SK-N-SH treated with all-trans-retinoic acid at 6 μM for 48 hours (cell line): ENCODE results near the gene PRMT6.

Source experiments
- ATAC-seq: fragments of 200-7000 bp; cut with Tn5 transposase; 3 replicates; pipeline ENCODE4 v1.9.1; 2020; ENCODE audit warnings: mild to moderate bottlenecking, moderate library complexity
- ARNTL ChIP-seq: fragments of 450-650 bp; formaldehyde crosslinking; IDR thresholded peaks from 2 replicates; pipeline ENCODE4 v1.5.0; 2020; ENCODE audit warnings: low read depth, mild to moderate bottlenecking, moderate library complexity, borderline replicate concordance
- CSDC2 ChIP-seq: fragments of 250-450 bp; sonication (Bioruptor Pico); IDR thresholded peaks from 2 replicates; pipeline ENCODE4 v1.5.0; 2020; ENCODE audit warnings: mild to moderate bottlenecking, moderate library complexity
- ESRRG ChIP-seq: fragments of 250-450 bp; sonication (Bioruptor Pico); IDR thresholded peaks from 2 replicates; pipeline ENCODE4 v1.6.1; 2021; ENCODE audit warnings: mild to moderate bottlenecking
- GLIS3 ChIP-seq: fragments of 250-450 bp; sonication (Bioruptor Pico); IDR thresholded peaks from 2 replicates; pipeline ENCODE4 v1.5.0; 2020; ENCODE audit warnings: mild to moderate bottlenecking, moderate library complexity
- ISL1 ChIP-seq: fragments of 250-450 bp; sonication (Bioruptor Pico); IDR thresholded peaks from 2 replicates; pipeline ENCODE4 v2.1.2; 2022; ENCODE audit warnings: mild to moderate bottlenecking, moderate library complexity
- OSR1 ChIP-seq: fragments of 250-450 bp; sonication (Bioruptor Pico); IDR thresholded peaks from 2 replicates; pipeline ENCODE4 v1.8.0; 2022; ENCODE audit warnings: moderate library complexity, mild to moderate bottlenecking, inconsistent platforms
- PATZ1 ChIP-seq: fragments of 250-450 bp; sonication (Bioruptor Pico); IDR thresholded peaks from 2 replicates; pipeline ENCODE4 v1.8.0; 2020; ENCODE audit warnings: mild to moderate bottlenecking, moderate library complexity, borderline replicate concordance
- RARB ChIP-seq: fragments of 250-450 bp; sonication (Bioruptor Pico); IDR thresholded peaks from 2 replicates; pipeline ENCODE4 v1.8.0; 2021; ENCODE audit warnings: mild to moderate bottlenecking, moderate library complexity
- TCF4 ChIP-seq: fragments of 250-450 bp; sonication (Bioruptor Pico); IDR thresholded peaks from 2 replicates; pipeline ENCODE4 v1.8.0; 2021; ENCODE audit warnings: mild to moderate bottlenecking, moderate library complexity, borderline replicate concordance
- TOX ChIP-seq: fragments of 250-450 bp; sonication (Bioruptor Pico); IDR thresholded peaks from 2 replicates; pipeline ENCODE4 v1.8.0; 2021; ENCODE audit warnings: mild to moderate bottlenecking, moderate library complexity, borderline replicate concordance
- ZC3H10 ChIP-seq: fragments of 250-450 bp; sonication (Bioruptor Pico); IDR thresholded peaks from 2 replicates; pipeline ENCODE4 v1.5.1; 2021; ENCODE audit warnings: mild to moderate bottlenecking, moderate library complexity
- ZFP3 ChIP-seq: fragments of 250-450 bp; sonication (Bioruptor Pico); IDR thresholded peaks from 2 replicates; pipeline ENCODE4 v1.5.0; 2020; ENCODE audit warnings: mild to moderate bottlenecking, moderate library complexity
- ZFP30 ChIP-seq: fragments of 450-650 bp; formaldehyde crosslinking; IDR thresholded peaks from 2 replicates; pipeline ENCODE4 v1.5.0; 2022; ENCODE audit warnings: mild to moderate bottlenecking, moderate library complexity
- ZNF565 ChIP-seq: fragments of 450-650 bp; formaldehyde crosslinking; conservative IDR thresholded peaks from 2 replicates; pipeline ENCODE4 v1.5.0; 2020; ENCODE audit warnings: low read depth, mild to moderate bottlenecking, moderate library complexity
- ZNF70 ChIP-seq: fragments of 450-650 bp; formaldehyde crosslinking; IDR thresholded peaks from 2 replicates; pipeline ENCODE4 v1.5.0; 2020; ENCODE audit warnings: mild to moderate bottlenecking, moderate library complexity
- ZNF8 ChIP-seq: fragments of 450-650 bp; formaldehyde crosslinking; IDR thresholded peaks from 2 replicates; pipeline ENCODE4 v1.5.0; 2020; ENCODE audit warnings: mild to moderate bottlenecking, moderate library complexity
- TF ChIP-seq, protein P1 (sequence below): fragments of 250-450 bp; sonication (Bioruptor Pico); IDR thresholded peaks from 2 replicates; pipeline ENCODE4 v1.5.0; 2020; ENCODE audit warnings: mild to moderate bottlenecking, moderate library complexity
- TF ChIP-seq, protein P2 (sequence below): fragments of 250-450 bp; sonication (Bioruptor Pico); IDR thresholded peaks from 2 replicates; pipeline ENCODE4 v1.8.0; 2021; ENCODE audit warnings: low read depth, mild to moderate bottlenecking, moderate library complexity, borderline replicate concordance
- TF ChIP-seq, protein P3 (sequence below): fragments of 250-450 bp; sonication (Bioruptor Pico); IDR thresholded peaks from 2 replicates; pipeline ENCODE4 v1.5.1; 2020; ENCODE audit warnings: low read depth, mild to moderate bottlenecking, moderate library complexity
- TF ChIP-seq, protein P4 (sequence below): fragments of 250-450 bp; sonication (Bioruptor Pico); IDR thresholded peaks from 2 replicates; pipeline ENCODE4 v1.5.1; 2021; ENCODE audit warnings: mild to moderate bottlenecking, moderate library complexity

Gene PRMT6

DNA sequence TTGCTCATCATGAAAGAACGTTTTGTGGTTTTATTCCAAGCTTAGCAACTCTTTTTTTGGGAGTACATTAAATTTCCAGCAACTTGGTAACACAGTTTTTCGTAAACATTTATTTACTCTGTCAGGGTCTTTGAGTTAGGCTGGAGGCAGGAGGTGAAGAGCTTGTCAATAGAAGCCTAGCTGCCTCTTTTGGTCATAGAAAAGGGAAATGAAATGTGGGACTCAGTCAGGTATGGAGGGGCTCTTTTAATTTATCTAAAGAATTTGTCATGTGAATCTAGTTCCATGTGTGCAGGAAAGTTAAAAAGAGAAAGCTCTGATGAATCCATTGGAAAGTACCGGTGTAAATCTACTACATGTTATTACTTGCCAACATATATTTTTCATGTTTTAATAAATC, 45.9 kb upstream of the PRMT6 start:
- TF ChIP-seq ZNF8 (CRISPR knock-in tag) (no peak), GLIS3 (CRISPR knock-in tag) (no peak), PATZ1 (CRISPR knock-in tag) (no peak), ZC3H10 (no peak), ZNF70 (CRISPR knock-in tag) (no peak), ARNTL (no peak), ZFP30 (no peak), OSR1 (no peak), TCF4 (CRISPR knock-in tag) (no peak), ISL1 (CRISPR knock-in tag) (no peak), ZFP3 (no peak), CSDC2 (CRISPR knock-in tag) (no peak), RARB (CRISPR knock-in tag) (no peak), ZNF565 (no peak), TOX (no peak)
- TF ChIP-seq, protein P1, sequence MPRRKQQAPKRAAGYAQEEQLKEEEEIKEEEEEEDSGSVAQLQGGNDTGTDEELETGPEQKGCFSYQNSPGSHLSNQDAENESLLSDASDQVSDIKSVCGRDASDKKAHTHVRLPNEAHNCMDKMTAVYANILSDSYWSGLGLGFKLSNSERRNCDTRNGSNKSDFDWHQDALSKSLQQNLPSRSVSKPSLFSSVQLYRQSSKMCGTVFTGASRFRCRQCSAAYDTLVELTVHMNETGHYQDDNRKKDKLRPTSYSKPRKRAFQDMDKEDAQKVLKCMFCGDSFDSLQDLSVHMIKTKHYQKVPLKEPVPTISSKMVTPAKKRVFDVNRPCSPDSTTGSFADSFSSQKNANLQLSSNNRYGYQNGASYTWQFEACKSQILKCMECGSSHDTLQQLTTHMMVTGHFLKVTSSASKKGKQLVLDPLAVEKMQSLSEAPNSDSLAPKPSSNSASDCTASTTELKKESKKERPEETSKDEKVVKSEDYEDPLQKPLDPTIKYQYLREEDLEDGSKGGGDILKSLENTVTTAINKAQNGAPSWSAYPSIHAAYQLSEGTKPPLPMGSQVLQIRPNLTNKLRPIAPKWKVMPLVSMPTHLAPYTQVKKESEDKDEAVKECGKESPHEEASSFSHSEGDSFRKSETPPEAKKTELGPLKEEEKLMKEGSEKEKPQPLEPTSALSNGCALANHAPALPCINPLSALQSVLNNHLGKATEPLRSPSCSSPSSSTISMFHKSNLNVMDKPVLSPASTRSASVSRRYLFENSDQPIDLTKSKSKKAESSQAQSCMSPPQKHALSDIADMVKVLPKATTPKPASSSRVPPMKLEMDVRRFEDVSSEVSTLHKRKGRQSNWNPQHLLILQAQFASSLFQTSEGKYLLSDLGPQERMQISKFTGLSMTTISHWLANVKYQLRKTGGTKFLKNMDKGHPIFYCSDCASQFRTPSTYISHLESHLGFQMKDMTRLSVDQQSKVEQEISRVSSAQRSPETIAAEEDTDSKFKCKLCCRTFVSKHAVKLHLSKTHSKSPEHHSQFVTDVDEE (CRISPR knock-in tag): no peak
- TF ChIP-seq, protein P2, sequence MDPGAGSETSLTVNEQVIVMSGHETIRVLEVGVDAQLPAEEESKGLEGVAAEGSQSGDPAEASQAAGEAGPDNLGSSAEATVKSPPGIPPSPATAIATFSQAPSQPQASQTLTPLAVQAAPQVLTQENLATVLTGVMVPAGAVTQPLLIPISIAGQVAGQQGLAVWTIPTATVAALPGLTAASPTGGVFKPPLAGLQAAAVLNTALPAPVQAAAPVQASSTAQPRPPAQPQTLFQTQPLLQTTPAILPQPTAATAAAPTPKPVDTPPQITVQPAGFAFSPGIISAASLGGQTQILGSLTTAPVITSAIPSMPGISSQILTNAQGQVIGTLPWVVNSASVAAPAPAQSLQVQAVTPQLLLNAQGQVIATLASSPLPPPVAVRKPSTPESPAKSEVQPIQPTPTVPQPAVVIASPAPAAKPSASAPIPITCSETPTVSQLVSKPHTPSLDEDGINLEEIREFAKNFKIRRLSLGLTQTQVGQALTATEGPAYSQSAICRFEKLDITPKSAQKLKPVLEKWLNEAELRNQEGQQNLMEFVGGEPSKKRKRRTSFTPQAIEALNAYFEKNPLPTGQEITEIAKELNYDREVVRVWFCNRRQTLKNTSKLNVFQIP (CRISPR knock-in tag): no peak
- TF ChIP-seq, protein P3, sequence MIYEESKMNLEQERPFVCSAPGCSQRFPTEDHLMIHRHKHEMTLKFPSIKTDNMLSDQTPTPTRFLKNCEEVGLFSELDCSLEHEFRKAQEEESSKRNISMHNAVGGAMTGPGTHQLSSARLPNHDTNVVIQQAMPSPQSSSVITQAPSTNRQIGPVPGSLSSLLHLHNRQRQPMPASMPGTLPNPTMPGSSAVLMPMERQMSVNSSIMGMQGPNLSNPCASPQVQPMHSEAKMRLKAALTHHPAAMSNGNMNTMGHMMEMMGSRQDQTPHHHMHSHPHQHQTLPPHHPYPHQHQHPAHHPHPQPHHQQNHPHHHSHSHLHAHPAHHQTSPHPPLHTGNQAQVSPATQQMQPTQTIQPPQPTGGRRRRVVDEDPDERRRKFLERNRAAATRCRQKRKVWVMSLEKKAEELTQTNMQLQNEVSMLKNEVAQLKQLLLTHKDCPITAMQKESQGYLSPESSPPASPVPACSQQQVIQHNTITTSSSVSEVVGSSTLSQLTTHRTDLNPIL: no peak
- ATAC-seq: no peak

DNA sequence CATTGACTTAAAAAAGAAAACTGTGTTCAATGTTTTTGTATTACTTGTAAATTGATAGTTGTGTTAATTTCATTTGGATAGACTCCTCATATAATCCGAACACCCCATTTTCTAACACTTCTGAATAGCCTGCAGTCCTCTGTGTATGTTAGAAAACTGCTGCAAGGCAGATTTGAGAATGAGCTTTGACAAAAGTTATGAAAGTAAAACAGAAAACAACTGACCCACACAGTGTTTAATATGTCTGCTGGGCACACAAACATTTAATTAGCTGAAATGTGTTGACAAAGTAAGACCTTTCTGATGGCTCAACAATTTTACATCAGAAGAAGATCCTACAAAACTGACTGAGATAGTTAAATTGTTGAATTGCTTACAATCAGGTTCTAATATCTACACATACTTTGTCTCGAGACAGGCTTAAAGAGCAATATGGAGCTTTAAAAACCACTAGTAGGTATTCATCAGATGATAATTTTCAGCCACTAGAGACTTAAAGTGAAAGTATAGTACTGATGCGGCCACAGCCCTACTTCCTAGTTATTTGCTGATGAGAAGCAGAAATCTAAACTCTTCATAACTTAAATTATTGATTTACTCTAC, 40.0 kb upstream of the PRMT6 start:
- no peak for ATAC-seq
- TF ChIP-seq, protein P4, sequence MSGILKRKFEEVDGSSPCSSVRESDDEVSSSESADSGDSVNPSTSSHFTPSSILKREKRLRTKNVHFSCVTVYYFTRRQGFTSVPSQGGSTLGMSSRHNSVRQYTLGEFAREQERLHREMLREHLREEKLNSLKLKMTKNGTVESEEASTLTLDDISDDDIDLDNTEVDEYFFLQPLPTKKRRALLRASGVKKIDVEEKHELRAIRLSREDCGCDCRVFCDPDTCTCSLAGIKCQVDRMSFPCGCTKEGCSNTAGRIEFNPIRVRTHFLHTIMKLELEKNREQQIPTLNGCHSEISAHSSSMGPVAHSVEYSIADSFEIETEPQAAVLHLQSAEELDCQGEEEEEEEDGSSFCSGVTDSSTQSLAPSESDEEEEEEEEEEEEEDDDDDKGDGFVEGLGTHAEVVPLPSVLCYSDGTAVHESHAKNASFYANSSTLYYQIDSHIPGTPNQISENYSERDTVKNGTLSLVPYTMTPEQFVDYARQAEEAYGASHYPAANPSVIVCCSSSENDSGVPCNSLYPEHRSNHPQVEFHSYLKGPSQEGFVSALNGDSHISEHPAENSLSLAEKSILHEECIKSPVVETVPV: no peak
- TF ChIP-seq ZNF565: no peak
- no peak for TF ChIP-seq ARNTL
- TF ChIP-seq ESRRG (CRISPR knock-in tag): no peak
- TF ChIP-seq RARB (CRISPR knock-in tag): no peak
- TF ChIP-seq, protein P3: no peak
- TF ChIP-seq ZFP30: no peak
- TF ChIP-seq PATZ1 (CRISPR knock-in tag): no peak
